HG02763 (cell line): ENCODE results near the gene C12orf75.

Experiments used
- ATAC-seq: cut with Tn5 transposase; IDR thresholded peaks from one replicate; pipeline ENCODE4 v1.9.1; 2021; ENCODE audit warnings: mild to moderate bottlenecking, moderate library complexity; ENCODE audit not compliant: unreplicated experiment

The C12orf75 gene

GRCh38 chr12:105409801-105410471 lies 79.4 kb downstream of the C12orf75 start:
- ATAC-seq = no peak

- ATAC-seq = no peak
These were observed 83.5 kb downstream of the C12orf75 start for GRCh38 chr12:105413911-105414487.

GRCh38 chr12:105417732-105418131 lies 87.2 kb downstream of the C12orf75 start:
- no peak for ATAC-seq

- no peak for ATAC-seq
These were observed 87.7 kb downstream of the C12orf75 start for GRCh38 chr12:105418229-105418628.

GRCh38 chr12:105418821-105419291 lies 88.4 kb downstream of the C12orf75 start:
- no peak for ATAC-seq

GRCh38 chr12:105419606-105420005 lies 89.1 kb downstream of the C12orf75 start:
- ATAC-seq = no peak

GRCh38 chr12:105420046-105420445 lies 89.6 kb downstream of the C12orf75 start:
- ATAC-seq = no peak

GRCh38 chr12:105420659-105421240 lies 90.3 kb downstream of the C12orf75 start:
- no peak for ATAC-seq
